ENCODE results near the gene RNF144A. TPM values are rescaled to one million over a fixed set of nuclear protein-coding genes. Genes with fewer than 3 reads are reported as not detected.

Gene RNF144A
- total RNA-seq, 1 donor from 2014 or later: 36.4 TPM

- intact Hi-C loops (cut with micrococcal nuclease): no loop called here
Observed at GRCh38 chr2:7018282-7018701, 101.1 kb downstream of the RNF144A start.

DNA sequence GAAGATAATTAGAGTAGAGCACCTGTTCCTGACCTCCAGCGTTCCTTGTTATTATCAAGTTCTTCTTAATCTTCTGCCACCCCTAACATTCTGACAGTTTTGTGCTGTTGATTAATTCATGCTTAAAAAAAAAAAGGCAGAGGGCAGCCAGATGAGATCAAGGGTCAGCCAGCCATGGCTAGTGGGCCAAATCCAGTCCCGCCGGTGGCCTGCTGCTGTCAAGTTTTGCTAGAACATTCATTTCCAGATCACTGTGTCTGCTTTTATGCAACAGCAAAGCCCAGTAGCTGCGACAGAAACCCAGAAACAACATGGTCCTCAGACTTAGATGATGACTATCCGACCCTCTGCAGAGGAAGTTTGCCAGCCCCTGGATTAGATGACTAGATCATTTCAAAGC, 101.6 kb downstream of the RNF144A start:
- intact Hi-C loops (cut with micrococcal nuclease): no loop called here

GRCh38 chr2:7019191-7019590, 102.0 kb downstream of the RNF144A start:
- intact Hi-C loops (cut with micrococcal nuclease): no loop called here

GRCh38 chr2:7020059-7020458, 102.8 kb downstream of the RNF144A start:
- intact Hi-C loops (cut with micrococcal nuclease): no loop called here

GRCh38 chr2:7020468-7020867, 103.3 kb downstream of the RNF144A start:
- intact Hi-C loops (cut with micrococcal nuclease): no loop called here

DNA sequence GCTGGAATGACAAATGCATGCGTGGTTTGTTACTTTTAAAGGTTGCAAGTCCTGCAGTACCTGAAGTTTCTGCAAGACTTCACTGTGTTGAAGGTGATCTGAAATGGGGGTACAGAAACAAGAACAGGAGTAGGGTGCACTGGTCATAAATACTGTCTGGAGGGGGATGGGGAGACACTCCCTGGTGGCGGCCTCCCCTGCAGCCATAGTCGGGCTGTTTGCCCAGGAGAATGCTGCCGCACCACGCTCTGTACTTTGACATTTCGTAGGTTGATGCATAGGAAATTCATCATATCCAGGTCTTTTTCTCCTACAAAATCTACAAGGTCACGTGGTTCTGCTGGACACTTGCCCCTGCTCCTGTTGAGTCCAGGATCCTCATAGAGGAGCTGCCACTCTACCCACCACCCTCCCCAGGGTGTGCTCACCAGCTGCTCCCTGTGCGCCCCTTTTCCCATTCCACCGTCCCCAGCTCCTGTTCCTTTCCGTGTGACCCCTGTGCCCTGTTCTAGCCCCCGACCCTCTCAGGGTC, 103.8 kb downstream of the RNF144A start:
- intact Hi-C loops (cut with micrococcal nuclease): no loop called here

- intact Hi-C loops (cut with micrococcal nuclease): no loop called here
Observed at GRCh38 chr2:7022492-7023385, 105.5 kb downstream of the RNF144A start.

DNA sequence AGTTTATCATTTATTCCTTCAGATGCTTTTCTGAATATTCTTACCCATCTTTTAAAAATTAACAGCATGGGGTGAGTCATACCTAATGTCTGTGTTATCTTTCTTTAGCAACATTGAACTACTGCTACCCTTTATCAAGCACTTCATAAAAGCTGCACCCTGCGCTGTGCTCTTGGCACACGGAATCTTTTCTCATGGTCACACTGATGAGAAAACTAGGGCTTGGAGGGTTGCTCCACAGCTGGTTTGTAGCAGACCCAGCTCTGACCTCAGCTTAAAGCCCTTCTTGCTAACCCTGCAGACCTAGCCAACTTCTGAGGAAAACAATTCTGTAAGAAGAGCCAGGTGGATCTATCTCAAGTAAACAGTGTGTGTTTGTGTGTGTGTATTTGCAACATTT, 106.3 kb downstream of the RNF144A start:
- intact Hi-C loops (cut with micrococcal nuclease): no loop called here

GRCh38 chr2:7024261-7024660, 107.0 kb downstream of the RNF144A start:
- intact Hi-C loops (cut with micrococcal nuclease): no loop called here

DNA sequence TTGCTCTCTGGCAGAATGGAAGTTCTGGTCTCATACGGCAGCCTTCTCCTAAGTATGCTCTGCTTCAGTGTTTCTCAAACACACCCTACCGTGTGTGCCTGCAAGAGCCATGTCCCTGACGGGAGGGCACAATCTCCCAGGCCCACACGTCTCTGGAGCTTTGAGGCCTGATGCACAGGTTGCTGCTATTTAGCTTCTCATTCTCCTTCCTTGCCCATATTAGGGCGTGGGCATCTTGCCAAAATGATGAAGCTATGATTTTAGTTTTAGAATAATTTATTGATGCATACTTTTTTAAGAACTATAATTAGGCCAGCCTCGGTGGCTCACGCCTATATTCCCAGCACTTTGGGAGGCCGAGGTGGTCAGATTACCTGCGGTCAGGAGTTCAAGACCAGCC, 107.9 kb downstream of the RNF144A start:
- intact Hi-C loops (cut with micrococcal nuclease): no loop called here

DNA sequence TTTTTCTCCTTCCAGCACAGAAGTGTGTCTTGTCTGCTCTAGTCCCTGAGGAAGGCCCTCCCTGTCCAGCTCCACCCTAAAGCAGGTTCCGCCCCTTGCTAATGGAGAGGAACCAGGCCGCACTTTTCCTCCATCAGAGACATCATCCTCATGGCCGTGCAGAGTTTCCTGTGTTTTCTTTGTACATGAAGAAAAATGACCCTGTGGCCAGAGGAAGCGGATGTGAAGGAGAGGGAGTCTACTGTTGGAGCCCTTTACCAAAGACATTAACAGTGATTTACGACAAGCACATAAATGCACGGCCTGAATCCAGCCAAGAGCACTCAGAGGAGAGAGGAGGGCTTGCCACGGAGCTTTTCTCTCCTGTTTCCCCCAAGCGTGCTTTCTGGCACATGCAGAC, 109.5 kb downstream of the RNF144A start:
- intact Hi-C loops (cut with micrococcal nuclease): no loop called here

GRCh38 chr2:7027411-7027810, 110.2 kb downstream of the RNF144A start:
- intact Hi-C loops (cut with micrococcal nuclease): no loop called here

DNA sequence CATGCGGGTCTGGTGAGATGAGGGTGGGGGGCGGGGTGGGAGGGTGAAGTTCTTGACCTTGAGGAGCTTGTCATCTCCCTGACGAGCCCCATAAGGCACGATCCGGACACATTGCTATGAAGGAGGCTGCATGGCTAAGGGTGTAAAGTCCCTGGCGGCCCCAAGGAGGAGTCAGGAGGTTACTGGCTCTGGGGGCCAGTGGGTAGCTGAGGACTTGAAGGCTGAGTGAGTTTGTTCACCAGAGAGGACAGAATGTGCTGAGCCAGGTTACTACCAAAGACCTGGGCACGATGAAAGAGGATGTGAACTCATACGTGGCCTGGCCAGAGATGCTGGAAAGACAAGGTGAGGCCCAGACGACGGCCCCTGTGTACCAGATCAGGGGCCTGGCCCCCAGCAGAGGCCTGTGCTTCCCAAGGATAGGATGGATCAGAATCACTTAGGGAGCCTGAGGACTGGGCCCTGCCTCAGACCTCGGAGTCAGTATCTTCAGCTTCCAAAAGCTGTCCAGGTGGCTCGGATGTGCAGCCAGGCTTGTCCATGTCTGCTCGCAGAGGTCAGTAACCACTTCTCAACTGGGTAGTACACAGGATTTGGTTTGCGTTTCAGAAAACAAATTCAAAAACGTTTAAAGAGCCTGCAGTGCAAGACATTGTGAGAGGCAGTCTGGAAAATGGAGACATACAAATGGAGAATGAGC, 110.9 kb downstream of the RNF144A start:
- intact Hi-C loops (cut with micrococcal nuclease): no loop called here

GRCh38 chr2:7028846-7029245, 111.6 kb downstream of the RNF144A start:
- intact Hi-C loops (cut with micrococcal nuclease): no loop called here

GRCh38 chr2:7029291-7030059, 112.3 kb downstream of the RNF144A start:
- intact Hi-C loops (cut with micrococcal nuclease): no loop called here

- intact Hi-C loops (cut with micrococcal nuclease): no loop called here
Observed at GRCh38 chr2:7030810-7031209, 113.6 kb downstream of the RNF144A start.

DNA sequence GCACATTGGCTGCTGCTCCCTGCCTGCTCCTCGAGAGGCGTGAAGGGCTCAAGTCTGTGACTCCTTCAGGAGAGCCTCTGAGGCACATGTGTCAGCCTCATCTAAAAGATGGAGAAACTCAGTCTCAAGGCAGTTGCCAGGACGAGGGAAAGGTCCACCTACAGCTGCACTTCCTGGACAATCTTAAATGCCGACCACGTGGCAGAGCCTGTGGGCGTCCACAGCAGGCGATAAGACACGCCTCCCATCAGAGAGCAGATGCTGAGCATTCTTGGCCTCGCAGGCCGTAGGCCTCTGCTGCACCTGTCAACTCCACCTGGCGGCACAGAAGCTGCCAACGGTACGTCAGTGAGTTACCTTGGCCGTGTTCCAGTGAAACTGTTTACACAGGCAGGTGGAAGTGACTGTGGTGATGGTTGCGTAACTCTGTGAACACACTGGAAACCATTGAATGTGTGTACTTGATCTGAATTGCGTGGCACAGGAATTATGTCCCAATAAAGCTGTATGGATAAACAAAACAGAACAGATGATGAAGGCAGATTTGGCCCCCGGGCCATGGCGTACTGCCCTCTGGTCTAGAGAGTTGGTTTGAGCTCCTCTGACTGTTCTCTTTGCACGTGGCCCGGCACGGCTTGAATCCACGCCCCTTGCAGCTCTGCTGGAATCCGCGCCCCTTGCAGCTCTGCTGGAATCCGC, 114.5 kb downstream of the RNF144A start:
- intact Hi-C loops (cut with micrococcal nuclease): no loop called here

DNA sequence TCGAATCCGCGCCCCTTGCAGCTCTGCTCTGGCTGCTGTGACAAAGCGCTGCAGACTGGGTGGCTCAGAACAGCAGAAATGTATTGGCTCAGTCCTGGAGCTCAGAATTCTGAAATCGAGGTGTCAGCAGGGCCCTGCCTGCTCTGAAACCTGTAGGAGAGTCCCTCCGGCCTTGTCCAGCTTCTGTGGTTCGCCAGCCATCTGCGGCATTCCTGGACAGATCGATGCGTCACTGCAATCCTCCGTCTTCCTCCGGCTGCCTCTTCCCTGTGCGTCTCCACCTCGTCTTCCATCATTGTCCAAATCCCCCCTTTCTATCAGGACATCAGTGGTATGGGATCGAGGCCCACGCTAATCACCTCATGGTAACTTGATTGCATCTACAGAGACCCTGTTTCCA, 115.2 kb downstream of the RNF144A start:
- intact Hi-C loops (cut with micrococcal nuclease): no loop called here

DNA sequence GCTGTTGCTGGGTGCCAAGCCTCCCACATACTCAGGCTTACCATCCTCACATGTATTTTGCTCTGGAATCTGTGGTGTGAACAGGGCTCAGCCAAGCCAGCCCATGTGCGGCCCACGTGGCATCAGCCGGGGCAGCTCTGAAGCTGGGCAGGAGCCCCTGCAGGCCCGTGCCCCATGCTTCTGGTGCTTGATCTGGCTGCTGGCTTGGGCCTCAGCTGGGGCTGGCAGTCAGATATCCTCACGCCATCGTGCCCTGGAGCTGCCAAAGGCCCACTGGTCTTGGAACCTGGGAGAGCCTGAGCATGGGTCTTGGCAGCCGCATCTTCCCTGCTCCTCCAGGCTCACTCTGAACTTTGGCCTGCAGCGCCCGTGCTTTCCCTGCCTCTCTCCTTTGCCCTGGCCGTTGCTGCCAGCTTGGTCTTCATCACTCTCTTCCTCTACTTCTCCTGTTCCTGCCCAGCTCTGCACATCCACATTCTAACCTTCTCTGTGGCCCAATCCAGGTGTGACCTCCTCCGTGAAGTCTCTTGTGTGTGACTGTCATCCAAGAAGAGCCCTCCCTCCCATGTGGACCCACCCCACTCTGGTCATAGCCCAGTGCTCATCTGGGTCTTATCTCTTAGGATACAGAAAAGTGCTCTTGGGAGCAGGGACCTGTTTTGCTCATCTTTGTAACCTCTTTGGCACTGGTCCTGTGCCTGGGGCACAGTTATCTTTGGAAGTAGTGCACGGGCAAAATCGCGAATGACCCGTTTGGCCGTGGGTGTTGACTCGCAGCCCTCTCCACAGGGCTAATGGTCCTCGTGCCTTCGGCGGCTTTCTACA, 116.1 kb downstream of the RNF144A start:
- intact Hi-C loops (cut with micrococcal nuclease): no loop called here

- intact Hi-C loops (cut with micrococcal nuclease): no loop called here
Observed at GRCh38 chr2:7034303-7034702, 117.1 kb downstream of the RNF144A start.

Data from T-helper 2 cell treated with Interferon-gamma antibody and Interleukin-4, amounts not matched to agents 100 ng/mL and 5 ng/mL, for 36 hours (primary cell).